IMR-90 (cell line): Measurements from ENCODE around the gene ST6GALNAC3. TPM values are rescaled to one million over a fixed set of nuclear protein-coding genes. Genes with fewer than 3 reads are reported as not detected.
A peak's percentile ranks its signal among the peaks of the same experiment; 100 is the strongest.

Source experiments
- ATAC-seq: fragments of 200-7000 bp; cut with Tn5 transposase; 2 replicates; pipeline ENCODE4 v1.9.1; 2020; ENCODE audit warnings: low read depth, mild to moderate bottlenecking, moderate library complexity
- BruUV-seq: library from RNA; stranded (reverse); fragments of 400-500 nt; replicated peaks from 2 replicates; lab custom pipeline; 2021; lab: Mats Ljungman, UMichigan
- CTCF ChIA-PET: fragments of 300-600 bp; formaldehyde crosslinking; extraction: SDS; loops from one replicate; lab custom pipeline; 2021; ENCODE audit warnings: antibody characterized with exemption; lab: Yijun Ruan, JAX
- POLR2A ChIA-PET: fragments of 300-600 bp; sonication (Branson Sonifier 250); formaldehyde crosslinking; loops from one replicate; lab custom pipeline; 2022; ENCODE audit warnings: antibody characterized with exemption; ENCODE audit not compliant: unreplicated experiment; lab: Charles Lee
- DNase-seq: peaks from one replicate; pipeline ENCODE4 v3.0.0; 2013
- H2AFZ ChIP-seq: replicated peaks from 2 replicates; pipeline ENCODE3; 2013; ENCODE audit warnings: low read length, mild to moderate bottlenecking; ENCODE audit not compliant: poor library complexity
- H2AK5ac ChIP-seq: 2 replicates; pipeline ENCODE4 v1.6.1; 2013; ENCODE audit warnings: low read depth, low read length, inconsistent platforms
- H2AK9ac ChIP-seq: replicated peaks from 2 replicates; pipeline ENCODE3; 2013; ENCODE audit warnings: mild to moderate bottlenecking, low read depth, low read length, moderate library complexity; ENCODE audit not compliant: poor library complexity
- H2BK120ac ChIP-seq: 2 replicates; pipeline ENCODE4 v1.6.1; 2013; ENCODE audit warnings: low read depth, low read length, inconsistent platforms
- H2BK15ac ChIP-seq: 3 replicates; pipeline ENCODE4 v1.6.1; 2013; ENCODE audit warnings: low read depth, low read length, inconsistent platforms
- H2BK20ac ChIP-seq: 2 replicates; pipeline ENCODE4 v1.6.1; 2013; ENCODE audit warnings: low read depth, mild to moderate bottlenecking, inconsistent platforms, low read length, moderate library complexity
- H2BK5ac ChIP-seq: 2 replicates; pipeline ENCODE4 v1.6.1; 2013; ENCODE audit warnings: mild to moderate bottlenecking, low read depth, low read length, inconsistent platforms; ENCODE audit not compliant: poor library complexity, severe bottlenecking
- H3K14ac ChIP-seq: replicated peaks from 2 replicates; pipeline ENCODE4 v1.6.1; 2013; ENCODE audit warnings: low read depth, low read length, inconsistent platforms
- H3K18ac ChIP-seq: 2 replicates; pipeline ENCODE4 v1.6.1; 2013; ENCODE audit warnings: low read depth, low read length, control low read depth
- H3K23ac ChIP-seq: 2 replicates; pipeline ENCODE4 v1.6.1; 2013; ENCODE audit warnings: low read depth, low read length, inconsistent platforms
- H3K27ac ChIP-seq: 2 replicates; pipeline ENCODE4 v1.5.1; 2013; ENCODE audit warnings: mild to moderate bottlenecking, control low read depth, low read length; ENCODE audit not compliant: insufficient read depth
- H3K27me3 ChIP-seq: 2 replicates; pipeline ENCODE4 v1.6.1; 2013; ENCODE audit warnings: low read length; ENCODE audit not compliant: control insufficient read depth, insufficient read depth
- H3K36me3 ChIP-seq: 2 replicates; pipeline ENCODE4 v1.6.1; 2013; ENCODE audit warnings: low read length, mixed read lengths; ENCODE audit not compliant: control insufficient read depth, insufficient read depth
- H3K4ac ChIP-seq: 2 replicates; pipeline ENCODE4 v1.6.1; 2013; ENCODE audit warnings: low read depth, low read length, inconsistent platforms
- H3K4me1 ChIP-seq: 2 replicates; pipeline ENCODE4 v1.6.1; 2013; ENCODE audit warnings: low read length, mixed read lengths; ENCODE audit not compliant: control insufficient read depth, insufficient read depth
- H3K4me2 ChIP-seq: 2 replicates; pipeline ENCODE4 v1.6.1; 2013; ENCODE audit warnings: low read depth, mild to moderate bottlenecking, control low read depth, low read length, moderate library complexity
- H3K4me3 ChIP-seq: 2 replicates; pipeline ENCODE4 v1.5.1; 2013; ENCODE audit warnings: low read depth, mild to moderate bottlenecking, control low read depth, low read length, moderate library complexity; ENCODE audit not compliant: insufficient read depth
- H3K56ac ChIP-seq: 2 replicates; pipeline ENCODE4 v1.6.1; 2013; ENCODE audit warnings: low read length, inconsistent platforms; ENCODE audit not compliant: insufficient read depth; ENCODE audit errors: extremely low read depth
- H3K79me1 ChIP-seq, 2 experiments: 2 replicates each; pipeline ENCODE4 v1.6.1; 2013; ENCODE audit warnings: low read length in 2 of 2, inconsistent platforms in 1 of 2, low read depth in 1 of 2
- H3K9ac ChIP-seq: 2 replicates; pipeline ENCODE4 v1.6.1; 2013; ENCODE audit warnings: low read depth, low read length, control low read depth
- H3K9me1 ChIP-seq: 2 replicates; pipeline ENCODE4 v1.6.1; 2013; ENCODE audit warnings: low read length, inconsistent platforms; ENCODE audit not compliant: insufficient read depth
- H3K9me3 ChIP-seq: 2 replicates; pipeline ENCODE4 v1.6.1; 2013; ENCODE audit warnings: low read length; ENCODE audit not compliant: control insufficient read depth, insufficient read depth
- H4K20me1 ChIP-seq: 2 replicates; pipeline ENCODE4 v1.6.1; 2013; ENCODE audit warnings: low read length, inconsistent platforms; ENCODE audit not compliant: insufficient read depth
- H4K5ac ChIP-seq: 2 replicates; pipeline ENCODE4 v1.6.1; 2013; ENCODE audit warnings: mild to moderate bottlenecking, low read depth, low read length, control low read depth
- H4K8ac ChIP-seq, 2 experiments: 2 replicates each; pipeline ENCODE4 v1.6.1; 2013; ENCODE audit warnings: low read depth in 2 of 2, low read length in 2 of 2, control low read depth in 1 of 2, inconsistent platforms in 1 of 2
- H4K91ac ChIP-seq: 2 replicates; pipeline ENCODE4 v1.6.1; 2013; ENCODE audit warnings: low read depth, low read length, inconsistent platforms; ENCODE audit not compliant: insufficient read depth
- BHLHE40 ChIP-seq: fragments of 150-350 bp; IDR thresholded peaks from 2 replicates; pipeline ENCODE4 v1.6.1; 2016; ENCODE audit warnings: mild to moderate bottlenecking, low read depth, low read length
- CEBPB ChIP-seq: IDR thresholded peaks from 2 replicates; pipeline ENCODE4 v1.6.1; 2012; ENCODE audit warnings: low read depth, low read length, improper control_type of control experiment
- CHD1 ChIP-seq: IDR thresholded peaks from 2 replicates; pipeline ENCODE4 v1.6.1; 2012; ENCODE audit warnings: low read depth, low read length, improper control_type of control experiment
- FOS ChIP-seq: fragments of 150-350 bp; IDR thresholded peaks from 2 replicates; pipeline ENCODE4 v1.6.1; 2016; ENCODE audit warnings: low read depth, low read length
- MAFK ChIP-seq: IDR thresholded peaks from 2 replicates; pipeline ENCODE4 v1.6.1; 2012; ENCODE audit warnings: low read depth, low read length, improper control_type of control experiment
- MAZ ChIP-seq: IDR thresholded peaks from 2 replicates; pipeline ENCODE4 v1.6.1; 2012; ENCODE audit warnings: low read depth, mild to moderate bottlenecking, low read length, improper control_type of control experiment, moderate library complexity, borderline replicate concordance
- MXI1 ChIP-seq: IDR thresholded peaks from 2 replicates; pipeline ENCODE4 v1.6.1; 2012; ENCODE audit warnings: low read depth, mild to moderate bottlenecking, low read length, moderate library complexity, borderline replicate concordance
- NFE2L2 ChIP-seq: fragments of 150-350 bp; IDR thresholded peaks from 2 replicates; pipeline ENCODE4 v1.6.1; 2016; ENCODE audit warnings: low read depth, mild to moderate bottlenecking, low read length
- POLR2A ChIP-seq: IDR thresholded peaks from 2 replicates; pipeline ENCODE4 v1.6.1; 2012; ENCODE audit warnings: mild to moderate bottlenecking, low read depth, low read length
- RAD21 ChIP-seq: IDR thresholded peaks from 2 replicates; pipeline ENCODE4 v1.6.1; 2012; ENCODE audit warnings: low read length, improper control_type of control experiment
- RCOR1 ChIP-seq: IDR thresholded peaks from 2 replicates; pipeline ENCODE4 v1.6.1; 2012; ENCODE audit warnings: mild to moderate bottlenecking, low read length, improper control_type of control experiment; ENCODE audit not compliant: insufficient replicate concordance
- RFX5 ChIP-seq: IDR thresholded peaks from 2 replicates; pipeline ENCODE4 v1.8.0; 2012; ENCODE audit warnings: low read depth, mild to moderate bottlenecking, low read length, moderate library complexity
- SMC3 ChIP-seq: fragments of 150-350 bp; IDR thresholded peaks from 2 replicates; pipeline ENCODE4 v1.6.1; 2016; ENCODE audit warnings: low read depth, mild to moderate bottlenecking, antibody characterized with exemption, low read length, moderate library complexity
- dilution Hi-C: fragments of 300-500 bp; cut with HindIII; formaldehyde crosslinking; loops from one replicate; pipeline ENCODE4 v1.14.3; 2018; ENCODE audit warnings: low sequenced_read_pairs; ENCODE audit not compliant: unreplicated experiment
- in situ Hi-C: fragments of 300-500 bp; cut with MboI; formaldehyde crosslinking; loops from 3 replicates; pipeline ENCODE4 v1.14.3; 2019; ENCODE audit warnings: low sequenced_read_pairs, inconsistent platforms, mixed read lengths
- intact Hi-C: fragments of 100-400 bp; cut with micrococcal nuclease; formaldehyde crosslinking; loops from 2 replicates; pipeline ENCODE4 v1.10.0; 2022
- polyA plus RNA-seq, 3 experiments: library from polyadenylated mRNA; depleted of rRNA; stranded (reverse); fragments of >200 nt; gene quantifications; 2 replicates each; pipeline ENCODE4 v1.2.3, GENCODE V29; 2012; ENCODE audit warnings: low replicate concordance in 1 of 3
- total RNA-seq: library from RNA; depleted of rRNA; stranded (reverse); fragments of >200 nt; gene quantifications from 2 replicates; pipeline ENCODE4 v1.2.3, GENCODE V29; 2012
- TF ChIP-seq, protein P1 (sequence below): conservative IDR thresholded peaks from 2 replicates; pipeline ENCODE4 v1.5.1; 2012; ENCODE audit warnings: mild to moderate bottlenecking, low read depth, low read length, improper control_type of control experiment
- TF ChIP-seq, protein P2 (sequence below): fragments of 150-350 bp; IDR thresholded peaks from 2 replicates; pipeline ENCODE4 v1.6.1; 2016; ENCODE audit warnings: low read depth, mild to moderate bottlenecking, low read length, moderate library complexity, borderline replicate concordance
- TF ChIP-seq, protein P3 (sequence below): fragments of 150-350 bp; IDR thresholded peaks from 2 replicates; pipeline ENCODE4 v1.6.1; 2017; ENCODE audit warnings: mild to moderate bottlenecking, antibody characterized with exemption, low read length, low read depth

Gene ST6GALNAC3
- total and polyA plus RNA-seq, 2 of the 4 experiments (the other 2 are of a cell fraction): 0.65 to 1.3 TPM

DNA sequence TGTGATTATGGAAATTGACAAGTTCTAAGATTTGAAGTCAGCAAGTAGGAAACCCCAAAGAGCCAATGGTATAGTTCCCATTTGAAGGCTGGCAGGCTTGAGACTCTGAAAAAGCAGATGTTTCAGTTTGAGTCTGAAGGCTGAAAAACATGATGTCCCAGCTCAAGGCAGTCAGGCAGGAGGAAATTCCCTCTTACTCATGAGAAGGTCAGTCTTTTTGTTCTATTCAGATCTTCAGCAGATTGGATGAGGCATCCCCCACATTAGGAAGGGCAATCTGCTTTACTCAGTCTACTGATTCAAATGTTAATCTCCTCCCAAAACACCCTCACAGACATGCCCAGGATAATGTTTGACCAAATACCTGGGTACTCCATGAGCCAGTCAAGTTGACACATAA is 420.3 kb downstream of the ST6GALNAC3 start:
- Histone ChIP-seq H4K91ac (no peak overlapping the region), H3K27me3 (no peaks in the 10 kb centered on the region), H3K36me3 (no peaks in the 10 kb centered on the region), H3K18ac (no peak overlapping the region), H3K56ac (no peak overlapping the region), H3K9ac (no peak overlapping the region), H2BK15ac (no peak overlapping the region), H2AFZ (no peak overlapping the region), H3K27ac (no peak overlapping the region), H4K20me1 (no peaks in the 10 kb centered on the region), H3K9me3 (no peaks in the 10 kb centered on the region), H3K4ac (no peak overlapping the region), H3K4me1 (no peaks in the 10 kb centered on the region), H4K8ac (no peak overlapping the region), H3K4me2 (no peak overlapping the region), H2BK5ac (no peak overlapping the region), H2BK20ac (no peak overlapping the region), H3K9me1 (no peaks in the 10 kb centered on the region), H3K79me1 (no peaks in the 10 kb centered on the region), H2AK5ac (no peak overlapping the region), H2BK120ac (no peak overlapping the region), H2AK9ac (no peak overlapping the region), H4K5ac (no peak overlapping the region), H3K14ac (no peak overlapping the region), H3K4me3 (no peak overlapping the region), H3K23ac (no peak overlapping the region)
- intact Hi-C loops (no loop called here), in situ Hi-C loops (no loop called here), dilution Hi-C loops (no loop called here)
- DNase-seq (peak; percentile 62), ATAC-seq (no peak)
- TF ChIP-seq MXI1 (no peak), MAFK (no peak), FOS (no peak), RFX5 (no peak), NFE2L2 (no peak), CEBPB (no peak), POLR2A (no peak), SMC3 (no peak), RAD21 (no peak), BHLHE40 (no peak), CHD1 (no peak), RCOR1 (no peak), MAZ (no peak)
- TF ChIP-seq, protein P1, sequence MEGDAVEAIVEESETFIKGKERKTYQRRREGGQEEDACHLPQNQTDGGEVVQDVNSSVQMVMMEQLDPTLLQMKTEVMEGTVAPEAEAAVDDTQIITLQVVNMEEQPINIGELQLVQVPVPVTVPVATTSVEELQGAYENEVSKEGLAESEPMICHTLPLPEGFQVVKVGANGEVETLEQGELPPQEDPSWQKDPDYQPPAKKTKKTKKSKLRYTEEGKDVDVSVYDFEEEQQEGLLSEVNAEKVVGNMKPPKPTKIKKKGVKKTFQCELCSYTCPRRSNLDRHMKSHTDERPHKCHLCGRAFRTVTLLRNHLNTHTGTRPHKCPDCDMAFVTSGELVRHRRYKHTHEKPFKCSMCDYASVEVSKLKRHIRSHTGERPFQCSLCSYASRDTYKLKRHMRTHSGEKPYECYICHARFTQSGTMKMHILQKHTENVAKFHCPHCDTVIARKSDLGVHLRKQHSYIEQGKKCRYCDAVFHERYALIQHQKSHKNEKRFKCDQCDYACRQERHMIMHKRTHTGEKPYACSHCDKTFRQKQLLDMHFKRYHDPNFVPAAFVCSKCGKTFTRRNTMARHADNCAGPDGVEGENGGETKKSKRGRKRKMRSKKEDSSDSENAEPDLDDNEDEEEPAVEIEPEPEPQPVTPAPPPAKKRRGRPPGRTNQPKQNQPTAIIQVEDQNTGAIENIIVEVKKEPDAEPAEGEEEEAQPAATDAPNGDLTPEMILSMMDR: no peak
- TF ChIP-seq, protein P2, sequence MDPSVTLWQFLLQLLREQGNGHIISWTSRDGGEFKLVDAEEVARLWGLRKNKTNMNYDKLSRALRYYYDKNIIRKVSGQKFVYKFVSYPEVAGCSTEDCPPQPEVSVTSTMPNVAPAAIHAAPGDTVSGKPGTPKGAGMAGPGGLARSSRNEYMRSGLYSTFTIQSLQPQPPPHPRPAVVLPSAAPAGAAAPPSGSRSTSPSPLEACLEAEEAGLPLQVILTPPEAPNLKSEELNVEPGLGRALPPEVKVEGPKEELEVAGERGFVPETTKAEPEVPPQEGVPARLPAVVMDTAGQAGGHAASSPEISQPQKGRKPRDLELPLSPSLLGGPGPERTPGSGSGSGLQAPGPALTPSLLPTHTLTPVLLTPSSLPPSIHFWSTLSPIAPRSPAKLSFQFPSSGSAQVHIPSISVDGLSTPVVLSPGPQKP: no peak
- TF ChIP-seq, protein P3, sequence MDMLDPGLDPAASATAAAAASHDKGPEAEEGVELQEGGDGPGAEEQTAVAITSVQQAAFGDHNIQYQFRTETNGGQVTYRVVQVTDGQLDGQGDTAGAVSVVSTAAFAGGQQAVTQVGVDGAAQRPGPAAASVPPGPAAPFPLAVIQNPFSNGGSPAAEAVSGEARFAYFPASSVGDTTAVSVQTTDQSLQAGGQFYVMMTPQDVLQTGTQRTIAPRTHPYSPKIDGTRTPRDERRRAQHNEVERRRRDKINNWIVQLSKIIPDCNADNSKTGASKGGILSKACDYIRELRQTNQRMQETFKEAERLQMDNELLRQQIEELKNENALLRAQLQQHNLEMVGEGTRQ: no peak
- BruUV-seq: no TSS peak
- POLR2A ChIA-PET: no interaction called here
- CTCF ChIA-PET: no interaction called here
